HEK293 (cell line): ENCODE measurements around the gene HOOK1.

Experiments used
- BCL11A ChIP-seq: fragments of 450-650 bp; formaldehyde crosslinking; IDR thresholded peaks from 2 replicates; pipeline ENCODE4 v1.5.1; 2016; ENCODE audit warnings: low read depth, missing biosample characterization, missing genetic modification characterization
- HOXA7 ChIP-seq: sonication (generic); formaldehyde crosslinking; IDR thresholded peaks from 2 replicates; pipeline ENCODE4 v1.8.1; 2022; ENCODE audit warnings: missing genetic modification reagents, borderline replicate concordance
- HOXC10 ChIP-seq: sonication (generic); formaldehyde crosslinking; IDR thresholded peaks from 2 replicates; pipeline ENCODE4 v1.8.1; 2023; ENCODE audit warnings: mild to moderate bottlenecking, missing genetic modification reagents
- INSM2 ChIP-seq: fragments of 450-650 bp; formaldehyde crosslinking; IDR thresholded peaks from 2 replicates; pipeline ENCODE4 v1.5.1; 2016; ENCODE audit warnings: missing biosample characterization, missing genetic modification characterization
- KLF1 ChIP-seq: fragments of 450-650 bp; formaldehyde crosslinking; IDR thresholded peaks from 2 replicates; pipeline ENCODE4 v1.5.1; 2016; ENCODE audit warnings: missing biosample characterization, missing genetic modification characterization
- KLF10 ChIP-seq: fragments of 450-650 bp; IDR thresholded peaks from 2 replicates; pipeline ENCODE4 v1.5.1; 2018; ENCODE audit warnings: missing biosample characterization, mild to moderate bottlenecking, missing genetic modification characterization
- KLF9 ChIP-seq: fragments of 450-650 bp; formaldehyde crosslinking; IDR thresholded peaks from 2 replicates; pipeline ENCODE4 v1.5.1; 2016; ENCODE audit warnings: missing biosample characterization, missing genetic modification characterization, low read depth
- PRDM6 ChIP-seq: fragments of 450-650 bp; formaldehyde crosslinking; IDR thresholded peaks from 2 replicates; pipeline ENCODE4 v1.5.1; 2017; ENCODE audit warnings: missing biosample characterization, missing genetic modification characterization
- SCRT1 ChIP-seq: fragments of 450-650 bp; formaldehyde crosslinking; IDR thresholded peaks from 2 replicates; pipeline ENCODE4 v1.5.1; 2016; ENCODE audit warnings: missing biosample characterization, missing genetic modification characterization, borderline replicate concordance
- SETDB1 ChIP-seq: IDR thresholded peaks from one replicate; pipeline ENCODE4 v1.6.1; 2017; ENCODE audit warnings: mild to moderate bottlenecking, low read length, moderate library complexity, mixed read lengths; ENCODE audit not compliant: insufficient read length
- SP2 ChIP-seq: fragments of 450-650 bp; formaldehyde crosslinking; IDR thresholded peaks from 2 replicates; pipeline ENCODE4 v1.5.1; 2016; ENCODE audit warnings: missing biosample characterization, missing genetic modification characterization
- ZBTB17 ChIP-seq: fragments of 450-650 bp; formaldehyde crosslinking; IDR thresholded peaks from 2 replicates; pipeline ENCODE4 v1.5.1; 2016; ENCODE audit warnings: missing biosample characterization, missing genetic modification characterization
- ZBTB8A ChIP-seq: fragments of 450-650 bp; formaldehyde crosslinking; IDR thresholded peaks from 2 replicates; pipeline ENCODE4 v1.5.1; 2016; ENCODE audit warnings: missing biosample characterization, missing genetic modification characterization
- ZFHX2 ChIP-seq: fragments of 450-650 bp; formaldehyde crosslinking; conservative IDR thresholded peaks from 2 replicates; pipeline ENCODE4 v1.5.1; 2016; ENCODE audit warnings: missing biosample characterization, missing genetic modification characterization
- ZFP41 ChIP-seq: fragments of 450-650 bp; formaldehyde crosslinking; IDR thresholded peaks from 2 replicates; pipeline ENCODE4 v1.5.1; 2016; ENCODE audit warnings: missing biosample characterization, missing genetic modification characterization, borderline replicate concordance
- ZNF10 ChIP-seq: fragments of 450-650 bp; formaldehyde crosslinking; IDR thresholded peaks from 2 replicates; pipeline ENCODE4 v1.5.1; 2017; ENCODE audit warnings: missing biosample characterization, missing genetic modification characterization
- ZNF114 ChIP-seq: fragments of 450-650 bp; formaldehyde crosslinking; IDR thresholded peaks from 2 replicates; pipeline ENCODE4 v1.5.0; 2017; ENCODE audit warnings: missing biosample characterization, missing genetic modification characterization
- ZNF140 ChIP-seq: fragments of 450-650 bp; formaldehyde crosslinking; IDR thresholded peaks from 2 replicates; pipeline ENCODE4 v1.5.1; 2016; ENCODE audit warnings: missing biosample characterization, missing genetic modification characterization
- ZNF175 ChIP-seq: fragments of 450-650 bp; formaldehyde crosslinking; IDR thresholded peaks from 2 replicates; pipeline ENCODE4 v1.5.1; 2016; ENCODE audit warnings: missing biosample characterization, missing genetic modification characterization
- ZNF221 ChIP-seq: fragments of 450-650 bp; formaldehyde crosslinking; IDR thresholded peaks from 2 replicates; pipeline ENCODE4 v1.5.1; 2017; ENCODE audit warnings: missing biosample characterization, missing genetic modification characterization, borderline replicate concordance
- ZNF311 ChIP-seq: fragments of 450-650 bp; formaldehyde crosslinking; IDR thresholded peaks from 2 replicates; pipeline ENCODE4 v1.5.1; 2017; ENCODE audit warnings: missing biosample characterization, missing genetic modification characterization, borderline replicate concordance
- ZNF354C ChIP-seq: fragments of 450-650 bp; formaldehyde crosslinking; IDR thresholded peaks from 2 replicates; pipeline ENCODE4 v1.5.1; 2016; ENCODE audit warnings: missing biosample characterization, missing genetic modification characterization, low read depth, borderline replicate concordance
- ZNF449 ChIP-seq: fragments of 450-650 bp; formaldehyde crosslinking; IDR thresholded peaks from 2 replicates; pipeline ENCODE4 v1.5.1; 2017; ENCODE audit warnings: missing biosample characterization, mild to moderate bottlenecking, missing genetic modification characterization, moderate library complexity
- ZNF544 ChIP-seq: fragments of 450-650 bp; formaldehyde crosslinking; IDR thresholded peaks from 2 replicates; pipeline ENCODE4 v1.5.0; 2017; ENCODE audit warnings: missing biosample characterization, missing genetic modification characterization
- ZNF623 ChIP-seq: fragments of 450-650 bp; formaldehyde crosslinking; IDR thresholded peaks from 2 replicates; pipeline ENCODE4 v1.5.1; 2016; ENCODE audit warnings: missing biosample characterization, missing genetic modification characterization
- ZNF645 ChIP-seq: fragments of 450-650 bp; formaldehyde crosslinking; IDR thresholded peaks from 2 replicates; pipeline ENCODE4; 2016; ENCODE audit warnings: missing biosample characterization, missing genetic modification characterization
- ZNF664 ChIP-seq: fragments of 450-650 bp; formaldehyde crosslinking; IDR thresholded peaks from 2 replicates; pipeline ENCODE4 v1.5.1; 2016; ENCODE audit warnings: missing biosample characterization, missing genetic modification characterization
- ZNF677 ChIP-seq: fragments of 450-650 bp; IDR thresholded peaks from 2 replicates; pipeline ENCODE4 v1.5.0; 2018; ENCODE audit warnings: missing biosample characterization, mild to moderate bottlenecking, missing genetic modification characterization, moderate library complexity
- ZNF704 ChIP-seq: fragments of 450-650 bp; formaldehyde crosslinking; IDR thresholded peaks from 2 replicates; pipeline ENCODE4 v1.5.1; 2016; ENCODE audit warnings: missing biosample characterization, missing genetic modification characterization
- ZNF776 ChIP-seq: fragments of 450-650 bp; formaldehyde crosslinking; IDR thresholded peaks from 2 replicates; pipeline ENCODE4 v1.5.0; 2017; ENCODE audit warnings: missing biosample characterization, missing genetic modification characterization, borderline replicate concordance
- ZNF791 ChIP-seq: fragments of 450-650 bp; formaldehyde crosslinking; IDR thresholded peaks from 2 replicates; pipeline ENCODE4 v1.5.1; 2016; ENCODE audit warnings: missing biosample characterization, missing genetic modification characterization
- ZSCAN16 ChIP-seq: fragments of 450-650 bp; formaldehyde crosslinking; IDR thresholded peaks from 2 replicates; pipeline ENCODE4 v1.5.1; 2016; ENCODE audit warnings: missing biosample characterization, missing genetic modification characterization
- ZSCAN18 ChIP-seq: fragments of 450-650 bp; formaldehyde crosslinking; IDR thresholded peaks from 2 replicates; pipeline ENCODE4 v1.5.1; 2016; ENCODE audit warnings: missing biosample characterization, missing genetic modification characterization

Gene HOOK1

GRCh38 chr1:59814180-59814900, 409 bp upstream of the HOOK1 start (continued):
- TF ChIP-seq ZNF645 (tag by site-specific recombination) (no peak), ZFHX2 (tag by site-specific recombination) (peak; percentile 95), ZNF140 (tag by site-specific recombination) (no peak), ZNF791 (tag by site-specific recombination) (no peak), INSM2 (tag by site-specific recombination) (peak; percentile 58; the same call in 1 of the 2 replicates), HOXC10 (CRISPR knock-in tag) (no peak), KLF9 (peak; percentile 28; the same call in 1 of the 2 replicates), ZNF449 (tag by site-specific recombination) (peak; percentile 63; the same call in 1 of the 2 replicates), ZSCAN18 (no peak), ZSCAN16 (tag by site-specific recombination) (no peak; the same call in 1 of the 2 replicates), ZNF623 (tag by site-specific recombination) (no peak), ZNF776 (tag by site-specific recombination) (no peak), ZNF544 (tag by site-specific recombination) (no peak), ZBTB17 (tag by site-specific recombination) (no peak; the same call in 1 of the 2 replicates), ZNF10 (tag by site-specific recombination) (peak; percentile 13; the same call in 1 of the 2 replicates), KLF10 (tag by site-specific recombination) (no peak), ZNF664 (tag by site-specific recombination) (no peak), PRDM6 (tag by site-specific recombination) (no peak), HOXA7 (CRISPR knock-in tag) (no peak), ZNF354C (no peak), ZFP41 (tag by site-specific recombination) (no peak), ZNF677 (tag by site-specific recombination) (no peak), SP2 (tag by site-specific recombination) (peak; percentile 92), SCRT1 (tag by site-specific recombination) (peak; percentile 92), KLF1 (tag by site-specific recombination) (no peak; the same call in 1 of the 2 replicates), BCL11A (peak; percentile 84; the same call in 1 of the 2 replicates), ZNF704 (no peak), ZNF311 (tag by site-specific recombination) (no peak), ZNF175 (tag by site-specific recombination) (no peak), SETDB1 (no peak), ZNF114 (tag by site-specific recombination) (no peak), ZNF221 (no peak), ZBTB8A (tag by site-specific recombination) (peak; percentile 99)
